T-helper 1 cell treated with Interleukin-12 subunit alpha and Interleukin-12 subunit beta and Interleukin-4 antibody, amounts not matched to agents 30 μg/mL and 1 μg/mL, for 36 hours (primary cell): ENCODE data around the gene ZNF532.

ENCODE experiments used
- H3K27ac Mint-ChIP-seq: one replicate; pipeline ENCODE4 v1.8.0; 2021; ENCODE audit warnings: mild to moderate bottlenecking, mixed read lengths
- H3K27me3 Mint-ChIP-seq: one replicate; pipeline ENCODE4 v1.8.0; 2021; ENCODE audit warnings: low read depth, mixed read lengths
- H3K36me3 Mint-ChIP-seq: one replicate; pipeline ENCODE4 v1.8.0; 2021; ENCODE audit warnings: low read depth, mixed read lengths
- H3K4me1 Mint-ChIP-seq: one replicate; pipeline ENCODE4 v1.8.0; 2021; ENCODE audit warnings: low read depth, mixed read lengths
- H3K4me3 Mint-ChIP-seq: one replicate; pipeline ENCODE4 v1.8.0; 2021; ENCODE audit warnings: mild to moderate bottlenecking, moderate library complexity, mixed read lengths
- H3K9me3 Mint-ChIP-seq: one replicate; pipeline ENCODE4 v1.8.0; 2021; ENCODE audit warnings: mixed read lengths

Gene ZNF532

DNA sequence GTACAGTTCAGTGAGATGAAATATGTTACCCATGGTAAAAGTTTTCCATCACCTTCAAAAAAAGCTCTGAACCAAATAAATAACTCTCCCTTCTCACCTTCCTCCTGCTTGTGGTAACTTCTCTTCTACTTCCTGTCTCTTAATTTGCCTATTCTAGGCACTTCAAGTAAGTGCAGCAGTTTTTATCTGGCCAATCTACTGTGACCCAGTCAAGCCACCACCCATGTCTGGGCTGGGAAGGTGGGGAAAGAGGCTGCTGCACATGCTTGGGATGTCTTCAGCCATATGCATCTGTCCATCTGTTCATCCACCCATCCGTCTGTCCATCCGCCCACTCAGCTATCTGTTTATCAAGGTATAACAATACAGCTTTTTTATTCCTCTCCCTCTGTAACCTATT is 31.6 kb downstream of the ZNF532 start:
- H3K9me3 Mint-ChIP-seq: no peaks in the 10 kb centered on the region
- no peak overlapping the region for H3K4me3 Mint-ChIP-seq
- no peaks in the 10 kb centered on the region for H3K27me3 Mint-ChIP-seq
- no peaks in the 10 kb centered on the region for H3K36me3 Mint-ChIP-seq
- peaks cover 3% of the 10 kb centered on the region for H3K4me1 Mint-ChIP-seq
- no peak overlapping the region for H3K27ac Mint-ChIP-seq

GRCh38 chr18:58896734-58897508 is 32.2 kb downstream of the ZNF532 start:
- Mint-ChIP-seq H3K27ac (no peak overlapping the region), H3K36me3 (no peaks in the 10 kb centered on the region), H3K4me1 (no peaks in the 10 kb centered on the region), H3K27me3 (no peaks in the 10 kb centered on the region), H3K9me3 (no peaks in the 10 kb centered on the region), H3K4me3 (no peak overlapping the region)

DNA sequence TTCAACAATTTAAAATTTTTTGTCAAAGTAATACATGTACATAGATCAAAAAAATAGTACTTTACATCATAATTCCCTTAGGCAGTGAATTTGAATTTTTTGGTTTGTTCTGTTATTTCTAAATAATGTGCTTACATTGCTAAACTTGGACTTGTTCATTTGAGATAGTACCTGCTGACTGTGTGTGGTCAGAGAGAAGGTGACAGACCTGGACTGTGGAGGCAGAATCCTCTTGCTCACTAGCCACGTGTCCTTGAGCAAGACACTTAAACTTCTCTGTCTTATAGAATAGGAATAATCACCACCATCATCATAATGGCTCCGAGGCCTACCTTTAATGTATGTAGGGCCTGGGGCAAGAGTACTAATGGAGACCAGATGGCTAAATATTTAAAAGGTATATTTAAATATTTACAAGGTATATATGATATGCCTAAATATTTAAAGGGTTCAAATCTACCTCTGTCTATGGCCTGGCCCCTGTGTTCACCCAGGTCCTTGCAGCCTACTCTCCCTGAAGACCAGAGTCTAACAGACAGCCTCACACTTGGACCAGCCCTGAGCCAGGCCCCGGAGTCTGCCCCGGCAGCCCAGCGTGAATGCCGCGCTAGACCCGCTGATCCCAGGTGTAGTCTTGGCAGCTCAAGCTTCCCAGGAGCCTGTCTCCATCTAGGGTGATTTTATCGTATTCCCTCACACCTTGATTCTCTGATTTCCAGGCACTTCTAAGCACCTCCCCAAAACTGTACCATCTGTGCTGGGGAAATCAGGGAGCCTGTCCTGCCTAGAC is 33.5 kb downstream of the ZNF532 start:
- no peak overlapping the region for H3K27ac Mint-ChIP-seq
- H3K4me1 Mint-ChIP-seq: no peaks in the 10 kb centered on the region
- H3K4me3 Mint-ChIP-seq: no peak overlapping the region
- H3K27me3 Mint-ChIP-seq: peaks cover 3% of the 10 kb centered on the region
- H3K36me3 Mint-ChIP-seq: no peaks in the 10 kb centered on the region
- H3K9me3 Mint-ChIP-seq: no peaks in the 10 kb centered on the region

- Mint-ChIP-seq H3K9me3 (no peaks in the 10 kb centered on the region), H3K36me3 (no peaks in the 10 kb centered on the region), H3K27me3 (peaks cover 6% of the 10 kb centered on the region), H3K27ac (no peak overlapping the region), H3K4me1 (no peaks in the 10 kb centered on the region), H3K4me3 (no peak overlapping the region)
Observed at GRCh38 chr18:58900015-58900649, 35.5 kb downstream of the ZNF532 start.

DNA sequence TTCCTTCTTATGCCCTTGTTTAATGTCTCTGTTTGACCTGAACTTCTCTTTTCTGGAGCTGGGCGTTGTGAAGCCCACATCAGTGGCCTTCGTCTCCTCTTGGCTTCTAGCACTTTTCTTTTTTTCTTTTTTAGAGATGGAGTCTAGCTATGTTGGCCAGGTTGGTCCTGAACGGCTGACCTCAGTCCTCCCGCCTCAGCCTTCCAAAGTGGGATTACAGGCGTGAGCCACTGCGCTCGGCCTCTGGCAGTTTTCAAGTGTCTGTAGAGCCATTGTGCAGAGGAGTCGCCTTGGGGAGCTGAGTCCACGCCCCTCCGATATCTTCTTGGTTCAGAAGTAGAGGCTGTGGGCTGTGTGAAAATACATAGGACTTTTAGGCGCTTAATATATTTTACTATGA is 36.5 kb downstream of the ZNF532 start:
- Mint-ChIP-seq H3K27me3 (peaks cover 6% of the 10 kb centered on the region), H3K27ac (no peak overlapping the region), H3K36me3 (no peaks in the 10 kb centered on the region), H3K4me3 (no peak overlapping the region), H3K4me1 (no peaks in the 10 kb centered on the region), H3K9me3 (no peaks in the 10 kb centered on the region)

DNA sequence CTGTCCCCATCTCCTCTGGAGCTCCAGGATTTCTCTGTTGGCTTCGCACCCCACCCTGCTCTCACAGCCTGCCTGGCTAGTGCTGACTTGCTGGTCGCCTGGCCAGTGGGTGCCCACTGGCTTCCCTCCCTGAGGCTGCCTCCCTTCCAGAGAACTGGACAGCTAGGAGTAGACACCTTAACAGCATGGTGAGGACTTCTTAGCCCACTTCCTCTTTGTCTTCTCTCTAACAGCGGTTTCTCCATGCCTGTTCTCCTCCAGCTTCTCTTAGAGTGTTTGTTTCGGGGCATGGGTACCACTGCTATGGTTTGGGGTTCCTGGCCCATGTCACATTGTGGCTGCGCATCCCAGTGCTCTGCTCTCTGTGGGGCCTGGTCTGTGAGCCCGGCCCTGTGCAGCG is 37.1 kb downstream of the ZNF532 start:
- H3K4me1 Mint-ChIP-seq: no peaks in the 10 kb centered on the region
- no peak overlapping the region for H3K27ac Mint-ChIP-seq
- H3K9me3 Mint-ChIP-seq: no peaks in the 10 kb centered on the region
- H3K36me3 Mint-ChIP-seq: no peaks in the 10 kb centered on the region
- H3K4me3 Mint-ChIP-seq: no peak overlapping the region
- H3K27me3 Mint-ChIP-seq: peaks cover 6% of the 10 kb centered on the region

GRCh38 chr18:58902961-58903360 is 38.3 kb downstream of the ZNF532 start:
- Mint-ChIP-seq H3K36me3 (no peaks in the 10 kb centered on the region), H3K27ac (no peak overlapping the region), H3K27me3 (peaks cover 8% of the 10 kb centered on the region), H3K9me3 (no peaks in the 10 kb centered on the region), H3K4me1 (no peaks in the 10 kb centered on the region), H3K4me3 (no peak overlapping the region)

GRCh38 chr18:58903533-58903932 is 38.9 kb downstream of the ZNF532 start:
- Mint-ChIP-seq H3K27me3 (peaks cover 11% of the 10 kb centered on the region), H3K4me3 (no peak overlapping the region), H3K4me1 (no peaks in the 10 kb centered on the region), H3K36me3 (no peaks in the 10 kb centered on the region), H3K27ac (no peak overlapping the region), H3K9me3 (no peaks in the 10 kb centered on the region)

- Mint-ChIP-seq H3K4me3 (no peak overlapping the region), H3K27me3 (peaks cover 16% of the 10 kb centered on the region), H3K9me3 (no peaks in the 10 kb centered on the region), H3K27ac (no peak overlapping the region), H3K4me1 (no peaks in the 10 kb centered on the region), H3K36me3 (no peaks in the 10 kb centered on the region)
Observed at GRCh38 chr18:58905777-58906428, 41.2 kb downstream of the ZNF532 start.

GRCh38 chr18:58908006-58908405 is 43.3 kb downstream of the ZNF532 start:
- Mint-ChIP-seq H3K27ac (no peak overlapping the region), H3K36me3 (no peaks in the 10 kb centered on the region), H3K4me3 (no peak overlapping the region), H3K4me1 (no peaks in the 10 kb centered on the region), H3K9me3 (no peaks in the 10 kb centered on the region), H3K27me3 (peaks cover 18% of the 10 kb centered on the region)

- Mint-ChIP-seq H3K4me1 (no peaks in the 10 kb centered on the region), H3K4me3 (no peak overlapping the region), H3K9me3 (no peaks in the 10 kb centered on the region), H3K27me3 (peaks cover 13% of the 10 kb centered on the region), H3K36me3 (no peaks in the 10 kb centered on the region), H3K27ac (no peak overlapping the region)
Observed at GRCh38 chr18:58909521-58909920, 44.8 kb downstream of the ZNF532 start.

DNA sequence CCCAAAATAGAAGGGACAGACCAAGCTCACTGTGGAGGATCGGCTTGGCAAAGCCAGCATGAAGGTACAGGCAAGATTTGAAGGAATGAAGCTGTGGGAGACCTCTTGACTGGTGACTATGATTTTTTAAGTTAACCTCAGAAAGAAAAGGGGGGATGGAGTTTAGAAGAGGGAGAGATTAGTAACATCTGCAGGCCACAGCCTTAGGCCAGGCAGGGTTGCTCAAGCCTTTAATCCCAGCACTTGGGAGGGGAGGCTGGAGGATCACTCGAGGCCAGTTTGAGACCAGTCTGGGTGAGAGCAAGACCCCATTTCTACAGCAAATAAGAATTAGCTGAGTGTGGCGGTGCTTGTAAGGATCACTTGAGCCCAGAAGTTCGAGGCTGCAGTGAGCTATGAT is 46.6 kb downstream of the ZNF532 start:
- H3K36me3 Mint-ChIP-seq: no peaks in the 10 kb centered on the region
- H3K27me3 Mint-ChIP-seq: peaks cover 13% of the 10 kb centered on the region
- H3K4me1 Mint-ChIP-seq: no peaks in the 10 kb centered on the region
- H3K9me3 Mint-ChIP-seq: no peaks in the 10 kb centered on the region
- H3K4me3 Mint-ChIP-seq: no peak overlapping the region
- no peak overlapping the region for H3K27ac Mint-ChIP-seq

GRCh38 chr18:58911766-58912165 is 47.1 kb downstream of the ZNF532 start:
- Mint-ChIP-seq H3K4me1 (no peaks in the 10 kb centered on the region), H3K9me3 (no peaks in the 10 kb centered on the region), H3K36me3 (no peaks in the 10 kb centered on the region), H3K27ac (no peak overlapping the region), H3K27me3 (peaks cover 16% of the 10 kb centered on the region), H3K4me3 (no peak overlapping the region)

GRCh38 chr18:58915006-58915799 is 50.5 kb downstream of the ZNF532 start:
- Mint-ChIP-seq H3K36me3 (no peaks in the 10 kb centered on the region), H3K4me3 (no peak overlapping the region), H3K27ac (no peak overlapping the region), H3K9me3 (no peaks in the 10 kb centered on the region), H3K27me3 (peaks cover 13% of the 10 kb centered on the region), H3K4me1 (no peaks in the 10 kb centered on the region)
